ENCODE measurements around the gene MSH5.

Gene MSH5

DNA sequence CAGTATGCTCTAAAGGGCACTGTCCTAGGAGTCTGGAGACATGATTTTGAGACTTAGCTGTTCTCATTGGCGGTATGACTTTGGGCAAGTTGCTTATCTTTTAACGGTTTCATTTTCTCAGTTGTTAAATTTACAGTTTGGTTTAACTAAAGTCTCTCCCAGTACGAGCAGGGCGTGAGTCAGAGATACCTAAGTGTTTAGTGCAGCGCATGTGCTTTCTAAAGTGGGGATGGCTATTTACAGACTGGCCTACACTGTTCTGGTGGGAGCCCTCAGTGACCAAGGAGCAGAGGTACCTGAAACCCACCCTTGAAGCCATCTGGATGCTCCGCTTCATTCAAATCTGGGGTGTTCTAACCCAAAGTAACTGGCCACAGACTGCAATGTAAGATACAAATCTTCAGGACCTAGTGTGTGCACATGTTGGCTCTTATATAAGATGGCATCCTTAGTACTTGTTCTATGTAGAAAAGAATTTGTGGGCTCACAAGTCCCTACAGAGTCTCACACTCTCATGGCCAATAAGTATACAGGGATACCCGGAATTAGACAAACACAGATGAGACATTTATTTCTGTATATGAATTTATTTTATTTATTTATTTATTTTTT, 10.7 kb downstream of the MSH5 start:
- no peak for FAIRE-seq

DNA sequence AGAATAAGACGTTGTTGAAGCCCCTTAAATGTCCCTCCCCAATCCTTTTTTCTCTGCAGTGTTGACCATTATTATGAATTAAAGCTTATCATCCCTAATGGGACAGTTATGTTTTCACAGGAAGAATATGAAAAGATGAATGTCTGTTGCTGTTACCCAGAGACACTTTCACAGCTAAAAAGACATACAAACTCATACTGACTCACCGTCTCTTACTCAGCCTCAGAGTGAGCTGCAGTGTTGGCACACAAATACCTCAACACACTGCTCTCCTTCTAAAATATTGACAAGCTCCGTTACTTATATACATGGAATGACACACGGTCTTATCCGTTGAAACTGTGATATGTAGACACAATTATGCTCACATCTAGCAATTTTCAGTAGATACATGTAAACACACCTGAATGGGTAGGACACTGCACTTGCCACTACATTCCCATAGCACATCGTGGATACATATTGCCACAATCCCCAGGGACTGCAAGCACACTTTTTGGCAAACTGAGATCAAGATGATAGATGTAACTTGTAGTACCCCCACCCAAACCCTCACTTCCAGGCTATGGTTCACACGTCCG, 13.0 kb downstream of the MSH5 start:
- no peak for DNase-seq (ENCODE audit: insufficient read length, low spot score)
- no peak for FAIRE-seq

More for the DNA sequence above, 10.7 kb downstream of the MSH5 start:
- no peak for DNase-seq (ENCODE audit: insufficient read length, low spot score)

GRCh38 chr6:31758281-31758680, 18.5 kb downstream of the MSH5 start:
- FAIRE-seq (no peak), DNase-seq (ENCODE audit: insufficient read length, low spot score) (no peak)

- FAIRE-seq = no peak
Observed at GRCh38 chr6:31760790-31761189, 21.0 kb downstream of the MSH5 start.

DNA sequence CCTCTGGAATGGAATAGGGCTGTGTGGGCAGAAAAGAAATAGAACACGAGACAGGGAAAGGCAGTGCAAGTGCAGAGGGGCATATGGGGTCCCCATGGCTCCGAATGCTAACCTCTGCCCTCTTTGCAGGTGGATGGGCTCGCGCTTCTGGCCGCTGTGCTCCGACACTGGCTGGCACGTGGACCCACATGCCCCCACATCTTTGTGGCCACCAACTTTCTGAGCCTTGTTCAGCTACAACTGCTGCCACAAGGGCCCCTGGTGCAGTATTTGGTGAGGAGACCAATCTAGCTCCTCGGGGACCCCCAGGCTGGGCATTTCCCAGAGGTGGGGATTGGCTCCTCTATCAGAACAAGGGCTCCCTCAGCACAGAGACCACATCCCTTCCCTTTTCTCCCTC, 21.5 kb downstream of the MSH5 start:
- FAIRE-seq (no peak), DNase-seq (ENCODE audit: insufficient read length, low spot score) (no peak)

More at GRCh38 chr6:31760790-31761189, 21.0 kb downstream of the MSH5 start:
- DNase-seq (ENCODE audit: insufficient read length, low spot score) = no peak

GRCh38 chr6:31762356-31762755, 22.6 kb downstream of the MSH5 start, which contains the start of gene SAPCD1:
TSS of gene SAPCD1 (plus strand) at chr6:31762656. CDS start at chr6:31763055, 399 bp downstream.
- no peak for DNase-seq (ENCODE audit: insufficient read length, low spot score)
- no peak for FAIRE-seq

DNA sequence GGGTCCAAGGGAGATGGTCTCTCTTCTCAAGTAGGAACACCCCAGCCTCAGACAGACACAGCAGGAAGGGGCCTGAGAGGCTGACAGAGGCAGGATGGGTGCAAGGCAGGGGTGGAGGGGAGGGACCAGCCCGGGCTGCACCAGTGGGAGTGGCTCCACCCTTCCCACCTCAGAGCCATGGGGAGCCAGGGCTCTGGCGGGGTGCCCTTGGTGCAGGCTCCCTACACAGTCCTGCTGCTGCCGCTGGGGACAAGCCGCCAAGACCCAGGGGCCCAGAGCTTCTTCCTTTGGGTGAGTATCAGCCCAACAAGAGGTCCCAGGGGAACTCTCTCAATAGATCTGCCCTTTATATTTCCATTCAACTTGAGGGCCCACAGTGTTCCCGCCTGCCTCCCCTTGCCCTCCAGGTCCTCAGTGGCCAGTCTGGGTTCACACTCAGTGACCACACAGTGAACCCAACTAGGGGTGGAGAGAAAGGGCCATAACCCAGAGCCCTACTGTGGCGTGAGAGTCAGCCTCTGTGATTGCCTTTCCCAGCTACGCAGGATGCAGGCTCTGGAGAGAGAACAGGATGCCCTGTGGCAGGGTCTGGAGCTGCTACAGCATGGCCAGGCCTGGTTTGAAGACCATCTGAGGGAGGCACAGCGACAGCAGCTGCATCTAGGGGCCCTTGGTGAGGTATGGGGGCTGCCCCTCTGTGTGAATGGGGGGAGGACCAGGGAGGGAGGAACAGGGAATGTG, 23.2 kb downstream of the MSH5 start:
- no peak for FAIRE-seq

GRCh38 chr6:31763619-31763940, 23.8 kb downstream of the MSH5 start:
- FAIRE-seq (peak; percentile 48), DNase-seq (ENCODE audit: insufficient read length, low spot score) (peak; percentile 32)

More for the DNA sequence above, 23.2 kb downstream of the MSH5 start:
- DNase-seq (ENCODE audit: insufficient read length, low spot score) = no peak

DNA sequence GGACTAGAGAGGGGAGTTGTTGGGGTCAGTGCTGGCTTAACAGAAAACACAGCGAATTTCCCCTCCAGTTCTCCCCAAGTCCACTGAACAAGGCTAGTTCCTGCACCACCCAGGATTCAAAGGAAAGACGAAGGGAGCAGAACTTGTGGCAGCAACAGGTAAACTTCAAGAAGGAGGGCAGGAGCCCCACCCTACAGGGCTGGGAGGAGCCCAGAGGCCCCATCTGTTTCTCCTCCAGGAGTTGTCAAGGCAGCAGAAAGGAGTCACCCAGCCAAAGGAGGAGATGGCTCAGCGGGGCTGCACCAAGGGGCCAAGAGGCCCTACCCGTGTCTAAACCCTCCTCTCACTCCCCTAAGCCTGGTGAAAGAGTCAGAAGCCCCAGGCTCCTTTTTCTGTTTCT, 24.4 kb downstream of the MSH5 start:
- no peak for DNase-seq (ENCODE audit: insufficient read length, low spot score)
- no peak for FAIRE-seq

DNA sequence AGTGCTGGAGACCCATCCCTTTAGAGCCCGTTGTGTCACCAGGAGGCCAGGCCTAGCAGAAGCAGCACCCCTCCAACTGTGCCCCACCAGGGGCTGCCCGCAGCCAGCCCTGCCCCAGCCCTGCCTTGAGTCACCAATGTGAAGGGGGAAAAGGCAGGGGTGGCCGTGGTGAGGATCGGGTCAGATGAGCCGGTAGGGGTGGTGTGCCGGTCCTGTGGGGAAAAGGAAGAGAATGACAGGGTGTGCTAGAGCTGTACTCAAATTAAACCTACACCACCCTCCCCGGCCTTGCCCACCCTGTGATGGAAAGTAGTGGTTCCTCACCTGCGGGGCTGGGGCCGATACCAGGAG, 25.7 kb downstream of the MSH5 start:
- no peak for FAIRE-seq

DNA sequence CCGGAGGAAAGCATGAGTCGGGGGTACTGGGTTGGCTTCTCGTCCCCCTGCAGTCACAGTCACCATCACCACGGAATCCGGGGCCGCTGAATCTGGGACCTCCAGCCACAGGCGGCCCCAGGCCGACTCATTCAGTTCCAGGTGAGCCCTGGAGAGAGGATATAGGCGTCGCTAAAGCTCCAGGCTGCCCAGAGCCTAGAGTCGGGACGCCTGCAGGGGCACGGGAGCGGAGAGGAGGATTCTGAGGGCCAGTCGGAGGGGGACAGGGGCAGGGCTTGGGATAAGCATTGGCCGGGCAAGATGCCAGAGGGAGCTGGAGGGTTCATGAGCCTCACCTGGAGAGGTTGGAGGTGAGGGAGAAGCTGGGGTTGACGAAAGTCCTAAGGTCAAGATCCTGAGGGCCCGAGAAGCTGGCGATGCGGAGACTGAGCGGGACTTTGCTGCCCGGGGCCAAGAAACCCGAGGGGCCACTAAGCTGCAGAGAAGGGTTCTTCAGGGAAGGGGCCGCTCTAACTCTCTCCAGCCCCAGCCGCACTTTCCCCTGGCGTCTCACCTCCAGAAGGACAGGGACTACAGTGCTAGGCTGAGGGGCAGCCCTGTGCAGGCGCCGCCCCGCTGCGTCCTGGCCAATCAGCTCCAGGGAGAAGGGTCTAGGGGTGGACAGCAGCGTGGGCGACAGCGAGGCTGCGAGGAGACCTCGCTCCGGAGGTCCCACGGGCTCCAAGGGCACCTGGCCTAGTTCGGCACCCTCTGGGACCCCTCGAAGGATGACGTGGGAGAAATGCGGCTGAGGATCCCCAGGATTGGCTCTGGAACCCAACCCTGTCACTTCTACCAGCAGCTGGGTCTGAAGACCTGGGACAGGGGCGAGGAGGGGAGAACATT, 26.3 kb downstream of the MSH5 start:
- DNase-seq (ENCODE audit: insufficient read length, low spot score) = no peak
- FAIRE-seq = no peak

More for the DNA sequence above, 25.7 kb downstream of the MSH5 start:
- no peak for DNase-seq (ENCODE audit: insufficient read length, low spot score)

DNA sequence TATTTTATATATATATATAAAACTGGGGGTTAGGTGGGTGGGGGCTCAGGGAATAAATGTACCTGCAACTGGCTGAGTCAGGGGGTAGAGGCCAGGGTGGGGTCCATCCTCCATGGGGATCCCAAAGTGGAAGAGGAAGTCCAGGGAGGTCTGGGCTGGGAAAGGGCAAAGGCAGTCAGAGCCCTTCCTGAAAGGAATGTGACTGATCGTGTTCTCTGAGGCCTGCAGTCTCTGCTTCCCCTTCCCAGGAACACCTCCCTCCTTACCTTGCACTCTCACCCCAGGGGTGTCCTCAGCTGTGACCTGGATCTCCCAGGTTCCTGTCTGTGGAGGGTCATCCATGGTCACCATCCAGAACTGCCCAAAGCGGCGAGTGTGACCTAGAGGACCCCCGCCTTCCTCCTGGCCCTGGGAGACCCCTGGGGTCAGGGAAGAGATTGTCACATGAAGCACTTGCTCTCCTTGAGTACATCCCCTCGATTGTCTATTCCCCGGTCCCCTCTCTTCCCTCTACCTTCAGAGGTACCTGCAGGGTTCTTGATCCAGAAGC, 27.4 kb downstream of the MSH5 start:
- no peak for FAIRE-seq
- no peak for DNase-seq (ENCODE audit: insufficient read length, low spot score)

- no peak for FAIRE-seq
- DNase-seq (ENCODE audit: insufficient read length, low spot score) = no peak
Observed at GRCh38 chr6:31768363-31769257, 28.8 kb downstream of the MSH5 start.

- FAIRE-seq (peak; percentile 55), DNase-seq (ENCODE audit: insufficient read length, low spot score) (peak; percentile 89)
Observed at GRCh38 chr6:31769684-31770371, 30.0 kb downstream of the MSH5 start.

DNA sequence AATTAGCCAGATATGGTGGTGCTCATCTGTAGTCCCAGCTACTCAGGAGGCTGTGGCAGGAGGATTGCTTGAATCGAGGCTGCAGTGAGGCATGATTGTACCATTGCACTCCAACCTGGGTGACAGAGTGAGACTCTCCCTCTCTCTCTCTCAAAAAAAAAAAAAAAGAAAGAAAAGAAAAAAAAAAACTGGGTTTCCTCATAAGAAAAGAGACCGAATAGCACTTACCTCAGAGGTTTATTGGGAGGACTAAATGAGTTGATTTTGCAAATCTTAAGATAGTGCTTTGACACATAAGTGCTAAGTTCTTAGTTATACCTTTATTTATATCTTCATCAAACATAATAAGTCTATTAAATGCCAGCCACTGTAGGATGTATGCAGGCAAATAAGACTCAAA, 31.1 kb downstream of the MSH5 start:
- no peak for DNase-seq (ENCODE audit: insufficient read length, low spot score)
- no peak for FAIRE-seq

- FAIRE-seq = no peak
- DNase-seq (ENCODE audit: insufficient read length, low spot score) = no peak
Observed at GRCh38 chr6:31771992-31772358, 32.2 kb downstream of the MSH5 start.

DNA sequence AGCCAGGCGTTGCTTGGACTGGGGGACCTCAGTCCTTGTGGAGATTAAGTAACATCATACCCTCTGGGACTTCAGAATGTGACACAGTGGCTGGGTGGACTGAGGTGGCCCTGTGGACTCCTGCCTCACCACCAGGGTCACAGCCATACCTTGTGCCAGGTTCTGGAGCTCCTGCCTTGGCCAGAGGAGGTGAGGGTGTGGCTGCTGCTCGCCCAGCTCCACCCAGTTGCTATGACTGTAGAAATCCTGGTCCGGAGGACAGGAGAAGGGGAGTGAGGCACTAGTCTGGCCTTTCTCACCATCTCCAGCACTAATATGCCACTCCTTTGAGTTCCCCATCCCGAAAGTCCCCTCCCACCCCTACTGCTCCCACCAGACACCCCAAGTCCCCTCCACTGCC, 35.4 kb downstream of the MSH5 start:
- FAIRE-seq = no peak
- DNase-seq (ENCODE audit: insufficient read length, low spot score) = no peak

GRCh38 chr6:31775633-31776484, 36.1 kb downstream of the MSH5 start:
- DNase-seq (ENCODE audit: insufficient read length, low spot score) = no peak
- no peak for FAIRE-seq

Measured in HTR-8/SVneo (cell line).